CD4-positive, alpha-beta T cell treated with Interleukin-21 for 1 hour (primary cell): ENCODE results near the gene ELOVL5.

Source experiments
- DNase-seq: peaks from one replicate; pipeline ENCODE4 v3.0.0-alpha.2; 2020

ELOVL5 gene

DNA sequence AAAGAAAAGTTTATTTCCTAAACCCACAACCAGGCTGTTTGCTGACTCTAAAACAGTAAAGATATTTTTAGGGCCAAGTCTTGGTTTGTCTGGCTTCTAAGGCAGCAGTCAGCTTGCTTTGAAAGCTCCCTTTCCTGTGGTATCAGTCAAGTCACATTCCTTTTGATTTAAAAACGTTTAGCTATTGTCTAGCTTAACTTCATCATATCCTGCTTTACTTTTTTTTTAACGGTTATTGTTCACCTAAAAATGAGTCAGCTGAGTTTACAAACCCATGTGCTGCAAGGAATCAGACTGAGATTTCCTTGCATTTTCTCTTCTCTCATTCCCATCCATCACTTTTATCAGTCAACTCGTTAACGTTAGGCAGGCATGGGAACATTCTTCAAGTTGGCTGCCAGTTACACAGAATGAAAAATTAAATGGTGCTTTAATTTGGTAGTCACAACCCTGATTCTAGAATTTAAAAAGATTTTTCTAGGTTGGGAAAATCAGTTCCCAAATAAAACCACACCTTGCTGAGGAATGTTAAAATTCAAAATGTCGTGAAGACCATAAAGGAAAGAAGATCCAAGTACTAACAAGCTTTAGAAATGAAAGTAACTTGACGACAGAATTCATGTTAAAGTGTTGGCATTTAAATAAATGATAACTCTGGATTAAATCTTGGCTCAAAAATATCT, 45.9 kb downstream of the ELOVL5 start:
- DNase-seq = peak; percentile 67

DNA sequence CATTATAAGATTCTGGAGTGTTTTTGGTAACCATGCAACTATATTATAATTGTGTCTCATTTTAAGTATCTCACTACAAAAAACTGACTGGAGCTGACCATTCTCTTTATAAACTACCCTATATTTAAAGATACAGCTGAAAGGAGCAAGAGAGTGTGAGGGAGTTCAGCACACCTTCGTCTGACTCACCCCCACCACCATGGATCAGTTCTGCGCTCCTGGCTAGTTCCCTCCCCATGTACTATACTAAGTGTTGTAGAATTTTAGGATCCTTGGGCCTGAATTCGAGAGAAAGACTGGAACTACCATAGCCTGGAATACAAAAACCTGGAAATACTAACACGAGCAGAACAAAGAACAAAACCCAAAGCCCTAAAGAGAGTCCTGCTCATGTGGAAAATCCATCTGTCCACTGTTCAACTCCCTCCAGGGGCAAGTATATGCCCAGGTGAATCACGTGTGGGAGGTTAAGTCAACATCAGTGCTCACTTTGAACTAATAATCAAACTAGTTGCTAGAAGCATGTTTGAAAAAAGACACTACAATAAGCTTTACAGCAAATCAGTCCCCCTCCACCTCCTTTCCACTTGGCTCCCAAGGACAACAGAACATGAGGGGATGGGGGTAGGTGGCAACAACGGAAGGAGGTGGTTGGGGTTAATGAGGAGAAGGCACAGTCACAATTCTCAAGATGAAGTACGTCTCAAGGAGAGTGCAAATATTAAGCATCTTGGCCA, 46.8 kb downstream of the ELOVL5 start:
- DNase-seq = no peak

DNA sequence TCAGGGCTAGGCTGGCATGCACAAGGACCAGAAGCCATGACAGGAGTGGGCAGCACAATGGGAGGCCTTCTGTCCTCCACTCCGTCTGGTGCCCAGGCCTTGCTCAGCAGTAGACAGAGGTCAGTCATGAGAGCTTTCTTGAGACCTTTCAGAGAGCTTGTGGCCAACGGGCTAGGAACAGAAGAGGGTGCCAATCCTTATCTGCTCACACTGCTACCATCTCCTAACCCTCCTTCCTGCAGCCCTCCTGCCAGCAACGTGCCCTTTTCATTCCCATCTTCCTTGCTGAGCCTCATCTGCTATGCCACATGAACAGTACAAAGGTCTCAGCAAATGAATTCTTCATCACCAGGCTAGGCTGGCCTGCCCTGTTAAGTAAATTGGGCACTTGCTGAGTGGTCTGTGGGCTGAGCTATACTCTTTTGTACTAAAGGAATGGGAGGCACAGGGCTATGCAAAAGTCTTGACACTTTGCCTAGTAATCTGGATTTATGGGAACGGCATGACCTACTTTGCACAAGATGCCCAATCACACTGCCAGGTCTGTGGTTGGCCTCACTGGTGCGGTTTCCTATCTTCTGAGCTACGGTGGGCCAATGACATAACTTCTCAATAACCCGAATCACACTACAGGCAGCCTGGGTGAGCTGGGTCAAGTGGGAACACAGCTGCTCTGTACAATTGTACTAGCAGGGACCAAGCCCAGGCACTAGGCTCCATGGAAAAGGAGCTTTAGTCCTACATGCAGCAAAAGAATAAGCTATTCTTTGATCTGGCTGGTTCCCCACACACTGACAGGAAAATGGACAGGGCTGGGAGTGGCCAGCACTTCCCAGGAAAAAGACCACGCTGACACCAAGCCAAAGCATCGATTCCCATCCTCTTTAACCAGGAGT, 47.8 kb downstream of the ELOVL5 start:
- peak; percentile 65 for DNase-seq

DNA sequence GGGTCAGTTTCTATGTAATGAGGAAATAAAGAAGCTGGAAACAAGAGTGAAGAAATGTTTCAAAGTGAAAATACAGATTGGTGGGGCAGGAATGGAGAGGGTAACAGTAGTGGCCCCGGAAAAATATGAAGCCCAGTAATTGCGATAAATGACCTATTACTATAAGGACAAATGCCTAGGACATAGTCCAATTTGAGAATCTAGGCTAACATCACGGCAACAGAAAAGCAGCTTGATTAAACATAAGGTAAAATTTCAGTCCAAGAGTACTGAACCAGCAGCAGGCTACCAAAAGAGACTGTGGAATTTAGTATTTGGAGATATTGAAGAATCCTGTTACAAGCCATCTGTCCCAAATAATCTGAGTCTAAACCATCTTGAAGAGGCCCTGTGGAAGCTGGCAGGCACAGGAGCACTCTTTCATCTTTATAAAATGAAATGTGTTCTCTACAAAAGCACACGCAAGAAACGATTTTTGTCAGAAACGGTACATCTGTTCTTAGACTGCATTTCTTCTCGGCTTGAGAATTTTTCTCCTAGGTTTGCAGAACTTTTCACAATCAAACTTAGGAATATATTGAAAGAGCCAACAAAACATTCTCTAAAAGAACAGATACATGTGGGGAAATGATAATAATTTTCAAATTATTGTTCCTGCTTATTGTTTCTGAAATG, 49.3 kb downstream of the ELOVL5 start:
- DNase-seq = no peak

DNA sequence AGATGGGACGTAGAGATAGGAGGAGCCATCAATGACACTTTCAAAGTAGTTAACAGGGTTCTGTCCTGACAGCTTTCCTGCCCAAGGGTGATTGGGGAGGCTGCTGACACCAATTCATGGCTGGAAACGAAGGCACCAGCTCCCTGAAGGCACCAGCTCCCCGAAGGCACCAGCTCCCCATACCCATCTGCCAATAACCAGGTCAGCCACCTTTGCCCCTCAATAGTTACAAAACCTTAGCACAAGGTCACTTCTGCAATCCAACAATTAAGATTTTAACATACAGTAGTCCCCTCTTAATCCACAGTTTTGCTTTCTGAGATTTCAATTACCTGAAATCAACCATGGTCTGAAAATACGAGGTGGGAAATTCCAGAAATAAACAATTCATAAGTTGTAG, 51.7 kb downstream of the ELOVL5 start:
- DNase-seq = no peak

DNA sequence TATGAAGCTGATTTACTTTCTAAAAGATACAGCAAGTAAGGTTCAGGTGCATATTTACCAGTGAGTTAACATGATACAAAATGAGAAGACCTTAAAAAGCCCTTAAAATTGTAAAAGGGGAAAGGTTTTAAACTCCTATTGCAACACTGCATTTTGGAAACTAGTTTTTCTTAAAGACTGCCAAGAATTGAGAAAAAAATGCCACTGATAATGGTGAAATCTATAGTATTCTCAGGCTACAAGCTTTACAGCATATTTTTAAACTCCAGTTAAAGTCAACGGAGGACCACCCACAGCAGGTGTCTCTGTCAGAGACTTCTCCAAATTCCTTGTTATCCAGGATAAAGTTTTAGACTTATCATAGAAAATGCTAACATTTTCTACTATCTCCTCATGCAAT, 53.6 kb downstream of the ELOVL5 start:
- no peak for DNase-seq

DNA sequence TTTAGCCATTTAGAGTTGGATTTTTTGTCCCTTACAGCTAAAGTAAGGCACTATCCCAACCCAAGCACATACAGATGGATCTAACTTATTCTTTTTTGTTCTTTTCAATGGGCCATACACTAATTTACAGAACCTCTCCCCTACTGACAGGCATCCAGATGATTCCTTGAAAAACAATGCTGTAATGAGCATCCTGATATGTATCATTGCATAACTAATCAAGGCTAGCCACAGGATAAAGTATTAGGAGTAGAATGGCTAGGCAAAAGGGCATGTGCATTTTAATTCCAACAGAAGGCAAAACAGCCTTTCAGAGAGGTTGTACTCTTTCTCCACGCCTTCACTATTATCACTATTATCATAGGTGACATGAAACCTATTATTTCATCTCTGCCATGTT, 54.1 kb downstream of the ELOVL5 start:
- no peak for DNase-seq

DNA sequence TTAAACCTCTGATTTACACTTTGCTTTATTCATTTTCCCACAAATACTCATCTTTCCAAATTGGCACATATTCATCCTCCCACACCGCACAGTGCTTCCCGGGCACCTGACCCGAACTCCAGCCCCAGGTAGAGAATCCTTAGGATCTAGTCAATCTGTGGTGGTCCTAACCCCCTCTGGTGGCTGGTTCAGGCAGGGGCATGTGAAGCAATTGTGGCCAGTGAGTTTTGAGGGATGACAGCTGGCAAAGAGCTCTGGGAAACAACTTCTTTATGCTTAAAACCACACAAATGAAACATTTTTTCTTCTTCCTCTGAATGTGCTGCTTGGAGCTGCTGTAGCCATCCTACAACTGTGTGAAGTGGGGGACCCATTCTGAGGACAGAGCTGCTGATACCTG, 54.7 kb downstream of the ELOVL5 start:
- no peak for DNase-seq

DNA sequence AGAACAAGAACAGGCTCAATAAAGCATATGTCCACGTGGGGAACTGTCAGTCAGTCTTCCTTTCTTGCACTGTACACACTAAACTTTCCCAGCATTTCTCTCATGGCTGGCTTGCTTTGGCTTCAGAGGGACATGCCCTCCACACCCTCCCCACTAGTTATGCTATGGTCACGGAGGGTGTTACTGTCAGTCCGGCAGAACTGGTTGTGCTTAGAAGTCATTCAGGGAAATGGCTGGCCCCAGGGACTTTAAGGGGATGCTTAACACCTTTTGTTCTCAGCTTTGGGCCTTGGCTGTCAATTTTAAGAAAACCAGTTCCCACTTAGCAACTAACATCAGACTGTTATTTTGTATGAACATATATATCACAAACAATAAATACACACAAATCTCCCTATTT, 55.1 kb downstream of the ELOVL5 start:
- DNase-seq = no peak

DNA sequence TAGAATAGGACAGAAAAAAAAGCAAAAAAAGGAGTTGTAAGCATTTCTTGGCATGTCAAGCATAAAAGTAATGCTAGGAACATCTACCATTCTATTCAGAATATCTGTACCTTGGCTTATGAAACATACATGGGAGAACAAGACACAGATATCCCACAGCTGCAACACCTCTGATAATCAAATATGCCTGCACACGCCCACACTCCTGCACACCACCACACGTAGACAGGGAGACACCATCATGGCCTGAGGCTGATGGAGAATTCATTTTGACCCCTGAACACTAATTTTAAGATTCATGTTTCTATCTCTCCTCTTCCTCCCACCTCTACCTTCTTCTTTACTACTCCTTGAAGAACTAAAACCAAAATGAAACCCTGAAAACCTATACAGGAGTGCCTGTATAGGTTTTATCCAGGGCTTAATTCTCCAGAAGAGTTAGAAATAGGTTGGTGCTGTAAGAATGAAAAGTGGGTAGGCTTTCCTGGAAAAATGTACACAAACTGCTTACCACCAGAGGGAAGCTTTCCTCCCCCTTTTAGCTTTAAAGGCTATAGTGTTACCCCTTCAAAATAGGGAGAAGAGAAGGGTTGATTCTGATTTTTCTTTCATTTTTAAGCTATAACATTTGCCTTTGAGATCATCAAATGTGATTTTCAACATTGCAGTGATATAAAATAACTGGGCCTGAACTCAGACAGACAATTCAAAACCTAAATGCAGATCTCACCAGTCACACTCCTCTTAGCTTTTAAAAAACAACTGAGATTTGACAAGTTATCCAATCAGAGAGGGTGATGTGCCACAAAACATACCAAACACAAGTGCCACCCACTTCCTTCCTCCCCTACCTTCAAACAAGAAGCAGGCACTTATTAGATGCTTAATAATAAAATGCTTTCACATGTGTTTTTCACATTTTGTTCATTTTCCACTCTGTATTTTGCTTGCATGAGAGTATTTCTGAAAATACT, 57.9 kb downstream of the ELOVL5 start:
- peak; percentile 74 for DNase-seq

DNA sequence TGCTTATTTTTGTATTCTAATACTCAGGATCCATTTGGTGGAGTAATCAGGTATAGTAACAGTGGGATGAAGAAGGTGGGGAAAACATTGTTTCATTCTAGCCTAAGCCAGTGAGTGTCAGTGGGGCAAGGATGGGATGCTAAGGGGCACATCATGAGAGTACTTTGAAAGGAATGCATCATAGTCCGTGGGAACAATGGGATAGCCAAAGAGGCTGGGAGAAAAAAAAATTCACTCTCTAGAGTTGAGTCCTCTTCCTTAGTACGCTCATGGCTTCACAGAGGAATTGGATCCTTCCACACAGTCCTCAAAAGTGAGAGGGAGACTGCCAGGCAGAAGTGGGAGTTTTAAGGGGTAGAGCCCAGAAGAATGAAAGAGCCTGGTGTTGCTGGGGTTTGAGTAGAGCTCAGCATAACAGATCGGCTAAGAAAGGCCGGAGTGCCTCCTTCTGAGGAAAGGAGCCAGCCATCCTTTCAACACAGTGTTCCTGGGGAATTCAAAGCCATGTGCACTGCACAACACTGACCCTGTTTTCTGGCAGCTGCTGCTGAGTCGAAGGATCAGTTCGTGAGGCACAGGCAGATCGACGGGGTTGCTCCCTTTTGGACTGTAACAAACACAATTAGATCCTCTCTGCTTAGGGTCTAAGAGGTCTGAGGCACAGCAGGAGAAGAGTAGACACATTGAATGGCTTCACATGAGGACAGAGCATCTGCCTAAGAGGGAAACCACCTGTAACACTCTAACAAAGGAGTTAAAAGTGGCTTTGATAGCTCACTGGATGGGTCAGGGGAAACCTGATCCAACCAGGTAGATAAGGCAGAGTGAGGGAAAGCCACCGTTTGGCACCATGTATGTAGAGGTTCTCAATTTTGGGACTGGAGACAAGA, 61.2 kb downstream of the ELOVL5 start:
- DNase-seq = no peak

DNA sequence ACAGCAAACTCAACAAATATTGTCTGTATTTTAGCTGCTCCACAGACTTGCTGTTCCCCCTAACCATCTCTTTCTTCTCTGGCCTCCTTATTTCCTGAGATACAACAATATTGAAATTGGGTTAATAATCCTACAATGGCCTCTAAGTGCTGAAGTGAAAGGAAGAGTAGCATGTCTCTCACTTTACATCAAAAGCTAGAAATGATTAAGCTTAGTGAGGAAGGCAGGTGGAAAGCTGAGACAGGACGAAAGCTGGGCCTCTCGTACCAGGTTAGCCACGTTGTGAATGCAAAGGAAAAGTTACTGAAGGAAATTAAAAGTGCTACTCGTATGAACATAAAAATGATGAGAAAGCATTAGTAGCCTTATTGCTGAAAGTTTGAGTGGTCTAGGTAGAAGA, 63.8 kb downstream of the ELOVL5 start:
- DNase-seq = no peak

DNA sequence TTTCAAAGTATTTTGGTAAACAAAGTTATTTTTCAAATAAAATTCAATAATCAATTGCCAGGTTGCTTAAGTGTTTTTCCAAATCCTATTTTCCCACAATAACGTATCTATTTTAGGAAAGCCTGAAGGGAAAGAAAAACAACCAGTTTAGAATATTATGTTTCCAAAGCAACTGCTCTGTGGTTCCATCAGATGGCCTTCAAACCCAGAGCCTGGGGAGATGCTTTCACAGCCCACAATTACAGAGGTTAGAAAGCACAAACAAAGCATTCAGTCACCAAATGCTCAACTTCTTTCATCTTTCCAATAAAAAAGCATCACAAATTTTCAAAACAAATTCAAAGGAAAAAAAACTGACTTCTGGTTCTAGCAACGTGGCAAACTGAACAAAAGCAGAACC, 66.0 kb downstream of the ELOVL5 start:
- DNase-seq = no peak

DNA sequence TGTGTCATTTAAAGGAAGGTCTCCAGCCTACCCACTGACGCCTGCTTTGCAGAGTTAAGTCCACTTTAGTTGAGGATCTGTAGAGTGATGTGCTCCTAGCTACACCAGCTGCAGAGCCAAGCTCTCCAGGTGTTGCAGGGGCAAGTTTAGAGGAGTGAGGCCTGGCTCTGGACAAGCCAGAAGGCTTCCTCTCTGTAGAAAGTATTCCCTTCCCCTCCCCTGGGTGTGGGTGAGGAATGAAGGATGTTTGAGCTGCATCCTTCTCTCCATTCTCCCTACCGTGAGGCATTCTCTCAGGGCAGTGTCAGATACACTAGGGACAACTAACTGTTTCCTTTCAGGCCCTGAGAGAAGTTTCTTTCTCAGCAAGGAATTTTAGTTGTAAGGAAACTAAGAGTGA, 66.5 kb downstream of the ELOVL5 start:
- DNase-seq = no peak

DNA sequence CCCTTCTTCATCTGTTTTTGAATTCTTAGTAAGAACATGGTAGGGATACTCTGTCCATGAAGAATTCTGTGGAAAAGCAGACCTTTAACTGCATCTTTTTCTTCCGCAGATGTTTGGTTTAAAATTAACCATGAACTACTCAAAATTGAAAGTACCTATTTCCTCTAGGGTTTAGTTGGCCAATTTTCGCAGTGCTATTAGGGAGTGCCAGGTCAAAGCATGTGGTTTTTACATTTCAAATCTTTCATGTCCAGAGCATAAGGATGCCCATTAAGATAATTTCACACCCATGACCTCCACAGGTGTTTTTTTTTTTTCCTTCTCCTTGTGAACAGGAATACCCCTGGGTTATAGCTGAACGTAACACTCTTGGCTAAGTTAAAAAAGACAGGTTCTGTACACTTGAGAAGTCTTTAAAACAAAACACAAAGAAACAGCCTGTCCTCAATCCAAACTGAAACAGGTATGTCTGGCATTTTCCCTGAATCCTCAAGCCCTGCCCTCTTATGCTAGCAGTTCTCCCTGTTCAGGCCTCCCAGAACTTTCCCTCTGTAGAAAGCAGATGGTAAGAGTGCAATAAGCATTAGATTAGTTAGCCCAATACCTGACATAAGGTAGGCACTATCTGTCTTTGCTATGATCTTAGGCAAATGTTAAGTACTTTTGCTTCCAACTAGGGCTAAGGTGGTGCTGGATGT, 67.1 kb downstream of the ELOVL5 start:
- no peak for DNase-seq

DNA sequence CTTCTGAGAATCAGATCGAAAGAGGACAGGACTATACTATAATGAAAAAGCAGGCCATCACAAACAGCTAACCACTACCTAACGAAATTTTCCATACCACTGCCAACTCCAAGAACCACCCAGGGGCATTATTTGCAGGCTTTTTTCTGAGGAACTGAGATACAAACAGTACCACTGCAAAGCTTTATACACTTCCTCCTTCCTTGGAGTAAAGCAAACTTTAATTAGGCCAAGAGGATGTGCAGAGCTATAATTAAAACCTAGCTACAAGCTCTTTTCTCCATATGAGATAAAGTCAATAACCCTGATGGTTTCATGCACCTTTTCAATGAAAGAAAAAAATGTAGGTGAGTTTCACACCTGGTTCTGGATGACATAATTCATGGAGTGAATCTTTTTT, 68.5 kb downstream of the ELOVL5 start:
- DNase-seq = no peak

DNA sequence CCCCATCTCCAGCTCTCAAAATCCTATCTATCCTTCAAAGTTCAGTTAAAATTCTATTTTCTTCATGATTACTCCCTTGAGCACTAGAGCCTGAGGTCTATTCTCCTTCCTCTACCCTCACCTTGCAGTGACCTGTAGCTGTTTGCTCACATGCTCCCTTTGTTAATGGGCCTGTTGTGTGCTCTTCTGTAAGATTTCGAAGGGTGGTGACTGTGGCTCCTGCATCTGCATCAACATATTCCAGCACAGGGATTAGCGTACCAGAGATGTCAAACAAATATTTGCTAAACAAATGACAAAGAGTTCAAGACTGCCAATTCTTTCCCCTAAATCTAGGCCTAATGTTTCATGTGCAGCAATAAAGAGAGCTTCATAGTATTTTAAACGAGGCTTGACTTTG, 69.5 kb downstream of the ELOVL5 start:
- DNase-seq = no peak

DNA sequence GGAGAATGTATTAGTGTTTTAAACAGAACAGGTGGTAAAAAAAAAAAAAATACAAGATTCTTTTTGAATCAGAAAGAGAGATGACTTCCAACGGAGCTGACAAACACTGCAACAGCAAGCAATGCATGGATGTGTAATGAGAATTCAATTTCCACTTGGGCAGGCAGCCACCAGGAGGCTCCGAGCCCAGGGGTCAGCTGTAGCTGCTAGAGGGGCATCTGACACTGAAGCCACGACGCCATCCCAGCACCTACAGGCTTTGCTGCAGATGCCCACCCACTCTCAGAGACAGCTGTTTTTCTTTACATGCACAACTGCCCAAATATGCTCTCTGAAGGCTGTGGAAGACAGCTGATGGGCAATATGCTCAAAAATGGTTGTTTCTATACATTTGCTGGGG, 75.4 kb downstream of the ELOVL5 start:
- no peak for DNase-seq

DNA sequence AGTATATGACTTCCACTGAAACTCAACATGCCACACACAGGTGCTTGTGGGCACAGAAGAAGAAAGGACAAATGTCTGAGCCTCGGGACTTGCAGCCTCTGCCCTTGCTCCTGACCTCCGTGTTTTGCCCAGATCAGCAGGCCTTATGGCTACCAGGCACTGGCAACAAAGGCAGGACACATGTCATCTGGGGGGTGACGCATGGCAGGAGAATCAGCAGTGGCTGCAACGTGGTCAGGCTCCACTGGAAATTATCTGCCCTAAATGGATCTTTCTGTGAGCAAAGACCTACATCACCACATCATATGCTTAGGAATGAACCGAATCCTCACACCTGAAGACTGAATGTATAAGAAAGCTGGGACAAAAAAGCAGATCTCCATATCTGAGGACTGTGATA, 78.9 kb downstream of the ELOVL5 start:
- DNase-seq = no peak
